ENCODE results near the gene PAX1. TPM values are rescaled to one million over a fixed set of nuclear protein-coding genes. Genes with fewer than 3 reads are reported as not detected.

Gene PAX1
- total RNA-seq, 1 donor from 2014 or later, result not detected

GRCh38 chr20:21719592-21720214, 14.2 kb downstream of the PAX1 start:
- H3K9me3 ChIP-seq (replicated peaks), result no peaks in the 10 kb centered on the region
- intact Hi-C loops (cut with micrococcal nuclease), result no loop called here
- H3K27me3 ChIP-seq (ENCODE audit: low read depth), result peaks cover 48% of the 10 kb centered on the region
- no peak overlapping the region for H3K4me3 ChIP-seq
- no peak for DNase-seq
- no peak overlapping the region for H3K27ac ChIP-seq (replicated peaks)
- H3K36me3 ChIP-seq, result no peaks in the 10 kb centered on the region
- TF ChIP-seq CTCF (IDR thresholded peaks at IDR 0.05; ENCODE audit: borderline replicate concordance), result peak; percentile 85
- H3K4me1 ChIP-seq, result no peaks in the 10 kb centered on the region

- Histone ChIP-seq H3K36me3 (no peaks in the 10 kb centered on the region), H3K4me1 (no peaks in the 10 kb centered on the region), H3K27ac (replicated peaks) (no peak overlapping the region), H3K4me3 (no peak overlapping the region), H3K9me3 (replicated peaks) (no peaks in the 10 kb centered on the region), H3K27me3 (ENCODE audit: low read depth) (peaks cover 13% of the 10 kb centered on the region)
- intact Hi-C loops (cut with micrococcal nuclease), result no loop called here
- no peak for DNase-seq
- TF ChIP-seq CTCF (IDR thresholded peaks at IDR 0.05; ENCODE audit: borderline replicate concordance), result no peak
These were observed 20.4 kb downstream of the PAX1 start for GRCh38 chr20:21725892-21726291.

GRCh38 chr20:21729316-21729715, 23.9 kb downstream of the PAX1 start:
- Histone ChIP-seq H3K27ac (replicated peaks) (no peak overlapping the region), H3K36me3 (no peaks in the 10 kb centered on the region), H3K27me3 (ENCODE audit: low read depth) (peaks cover 13% of the 10 kb centered on the region), H3K4me1 (no peaks in the 10 kb centered on the region), H3K9me3 (replicated peaks) (peaks cover 4% of the 10 kb centered on the region), H3K4me3 (no peak overlapping the region)
- no peak for TF ChIP-seq CTCF (IDR thresholded peaks at IDR 0.05; ENCODE audit: borderline replicate concordance)
- no peak for DNase-seq
- intact Hi-C loops (cut with micrococcal nuclease), result no loop called here

- Histone ChIP-seq H3K9me3 (replicated peaks) (peaks cover 42% of the 10 kb centered on the region), H3K4me1 (no peaks in the 10 kb centered on the region), H3K36me3 (no peaks in the 10 kb centered on the region), H3K27ac (replicated peaks) (no peak overlapping the region), H3K4me3 (no peak overlapping the region), H3K27me3 (ENCODE audit: low read depth) (no peaks in the 10 kb centered on the region)
- DNase-seq, result no peak
- no peak for TF ChIP-seq CTCF (IDR thresholded peaks at IDR 0.05; ENCODE audit: borderline replicate concordance)
- intact Hi-C loops (cut with micrococcal nuclease), result no loop called here
These were observed 33.7 kb downstream of the PAX1 start for GRCh38 chr20:21739161-21739560.

- Histone ChIP-seq H3K27me3 (ENCODE audit: low read depth) (no peaks in the 10 kb centered on the region), H3K4me3 (no peak overlapping the region), H3K4me1 (no peaks in the 10 kb centered on the region), H3K9me3 (replicated peaks) (peaks cover 37% of the 10 kb centered on the region), H3K36me3 (no peaks in the 10 kb centered on the region), H3K27ac (replicated peaks) (no peak overlapping the region)
- intact Hi-C loops (cut with micrococcal nuclease), result no loop called here
- no peak for DNase-seq
- TF ChIP-seq CTCF (IDR thresholded peaks at IDR 0.05; ENCODE audit: borderline replicate concordance), result no peak
These were observed 34.2 kb downstream of the PAX1 start for GRCh38 chr20:21739682-21740081.

Measured in left ventricle myocardium inferior (tissue), 1 donor.